K562 (cell line): ENCODE data around the gene ANKMY1. TPM values are rescaled to one million over a fixed set of nuclear protein-coding genes. Genes with fewer than 3 reads are reported as not detected.

ENCODE experiments used
- BRF1 ChIP-seq: IDR thresholded peaks from 3 replicates; pipeline ENCODE4 v1.6.1; 2011; ENCODE audit warnings: borderline replicate concordance, mild to moderate bottlenecking; ENCODE audit not compliant: insufficient read length; ENCODE audit errors: extremely low read depth
- CAMTA2 ChIP-seq: fragments of 250-450 bp; sonication (Bioruptor Pico); conservative IDR thresholded peaks from 2 replicates; pipeline ENCODE4 v1.5.1; 2022
- ETS2 ChIP-seq: IDR thresholded peaks from 2 replicates; pipeline ENCODE4 v1.6.1; 2016; ENCODE audit warnings: borderline replicate concordance, missing genetic modification characterization, mild to moderate bottlenecking, moderate library complexity, missing compliant biosample characterization; ENCODE audit not compliant: poor library complexity, severe bottlenecking
- EWSR1 ChIP-seq: fragments of 450-650 bp; IDR thresholded peaks from 2 replicates; pipeline ENCODE4 v1.6.1; 2018; ENCODE audit warnings: borderline replicate concordance, mild to moderate bottlenecking, low read depth, moderate library complexity; ENCODE audit not compliant: partially characterized antibody
- GTF2A2 ChIP-seq: IDR thresholded peaks from 2 replicates; pipeline ENCODE4 v1.6.1; 2016; ENCODE audit warnings: mild to moderate bottlenecking, missing genetic modification characterization, missing compliant biosample characterization
- IFI16 ChIP-seq: fragments of 250-450 bp; sonication (Bioruptor Pico); IDR thresholded peaks from 2 replicates; pipeline ENCODE4 v2.1.2; 2022; ENCODE audit warnings: mild to moderate bottlenecking, inconsistent platforms
- KDM5B ChIP-seq: fragments of 200-600 bp; sonication (generic); IDR thresholded peaks from 2 replicates; pipeline ENCODE4 v1.6.1; 2012; ENCODE audit warnings: low read depth, mild to moderate bottlenecking, moderate library complexity, low read length, control low read depth, inconsistent platforms; ENCODE audit not compliant: insufficient replicate concordance
- KLF1 ChIP-seq: fragments of 450-650 bp; IDR thresholded peaks from 2 replicates; pipeline ENCODE4 v1.6.1; 2016; ENCODE audit warnings: missing genetic modification characterization, missing compliant biosample characterization
- KLF10 ChIP-seq: fragments of 250-450 bp; sonication (Bioruptor Pico); IDR thresholded peaks from 2 replicates; pipeline ENCODE4 v1.6.1; 2021; ENCODE audit warnings: matching md5 sums
- MECOM ChIP-seq: fragments of 250-450 bp; sonication (Bioruptor Pico); IDR thresholded peaks from 2 replicates; pipeline ENCODE4 v1.8.0; 2022; ENCODE audit warnings: inconsistent platforms
- MED1 ChIP-seq: sonication (generic); formaldehyde crosslinking; IDR thresholded peaks from 2 replicates; pipeline ENCODE4 v1.8.1; 2023; ENCODE audit warnings: missing genetic modification reagents, borderline replicate concordance
- MTF1 ChIP-seq: fragments of 250-450 bp; sonication (Bioruptor Pico); IDR thresholded peaks from 2 replicates; pipeline ENCODE4 v1.9.0; 2021; ENCODE audit warnings: moderate library complexity, mild to moderate bottlenecking, inconsistent platforms, borderline replicate concordance
- NBN ChIP-seq: fragments of 450-650 bp; IDR thresholded peaks from 2 replicates; pipeline ENCODE4 v1.6.1; 2016; ENCODE audit warnings: low read depth, mild to moderate bottlenecking
- NR1H2 ChIP-seq: sonication (generic); formaldehyde crosslinking; IDR thresholded peaks from 2 replicates; pipeline ENCODE4 v1.4.0; 2020; ENCODE audit warnings: mild to moderate bottlenecking, missing genetic modification reagents
- POLR2A ChIP-seq: fragments of 450-650 bp; conservative IDR thresholded peaks from 2 replicates; pipeline ENCODE4 v1.6.1; 2016
- RB1 ChIP-seq: fragments of 450-650 bp; IDR thresholded peaks from 2 replicates; pipeline ENCODE4 v1.6.1; 2017; ENCODE audit warnings: low read depth, mild to moderate bottlenecking
- SAFB ChIP-seq: fragments of 200-400 bp; formaldehyde crosslinking; IDR thresholded peaks from 2 replicates; pipeline ENCODE4 v1.6.1; 2017; ENCODE audit warnings: low read depth, low read length, borderline replicate concordance
- SAP30 ChIP-seq: fragments of 200-600 bp; sonication (generic); IDR thresholded peaks from 2 replicates; pipeline ENCODE4 v1.6.1; 2012; ENCODE audit warnings: borderline replicate concordance, low read depth, mild to moderate bottlenecking, moderate library complexity, low read length, control low read depth, inconsistent platforms; ENCODE audit not compliant: insufficient read depth, poor library complexity, severe bottlenecking
- SETDB1 ChIP-seq: IDR thresholded peaks from one replicate; pipeline ENCODE4 v1.6.1; 2012; ENCODE audit warnings: low read length, control low read depth, inconsistent platforms
- SMAD2 ChIP-seq: fragments of 150-350 bp; IDR thresholded peaks from 2 replicates; pipeline ENCODE4 v1.6.1; 2014; ENCODE audit warnings: low read depth, mild to moderate bottlenecking, low read length
- SNRNP70 ChIP-seq: fragments of 200-400 bp; formaldehyde crosslinking; optimal IDR thresholded peaks from 2 replicates; pipeline ENCODE3; 2017; ENCODE audit warnings: low read depth, low read length
- SP1 ChIP-seq: sonication (generic); formaldehyde crosslinking; IDR thresholded peaks from 2 replicates; pipeline ENCODE4 v1.8.1; 2022; ENCODE audit warnings: mild to moderate bottlenecking, missing genetic modification reagents
- TGIF2 ChIP-seq: sonication (generic); formaldehyde crosslinking; IDR thresholded peaks from 2 replicates; pipeline ENCODE4 v1.8.1; 2022; ENCODE audit warnings: mild to moderate bottlenecking, missing genetic modification reagents, moderate library complexity
- TOE1 ChIP-seq, 2 experiments: fragments of 450-650 bp in 1 of 2; sonication (generic) in 1 of 2; formaldehyde crosslinking in 1 of 2; IDR thresholded peaks; 2 replicates each; pipeline versions ENCODE4 v1.7.1 to v1.8.0; 2016 to 2022; ENCODE audit warnings: borderline replicate concordance in 2 of 2, mild to moderate bottlenecking in 2 of 2, antibody characterized with exemption in 1 of 2, inconsistent platforms in 1 of 2, low read depth in 1 of 2, missing genetic modification reagents in 1 of 2, moderate library complexity in 1 of 2
- ZBTB7A ChIP-seq: IDR thresholded peaks from 2 replicates; pipeline ENCODE4 v1.6.1; 2011; ENCODE audit warnings: low read depth, mild to moderate bottlenecking, low read length, moderate library complexity, borderline replicate concordance; ENCODE audit not compliant: control insufficient read depth
- ZFX ChIP-seq: sonication (generic); formaldehyde crosslinking; IDR thresholded peaks from 2 replicates; pipeline ENCODE4 v1.8.0; 2022; ENCODE audit warnings: mild to moderate bottlenecking, missing genetic modification reagents, moderate library complexity
- ZKSCAN1 ChIP-seq: fragments of 150-350 bp; IDR thresholded peaks from 2 replicates; pipeline ENCODE4 v1.6.1; 2016; ENCODE audit warnings: low read depth, low read length
- ZNF239 ChIP-seq: fragments of 250-450 bp; sonication (Bioruptor Pico); IDR thresholded peaks from 2 replicates; pipeline ENCODE4 v1.4.0; 2020; ENCODE audit warnings: mild to moderate bottlenecking
- polyA plus RNA-seq, 8 experiments: library from polyadenylated mRNA; depleted of rRNA in 4 of 8; stranded (reverse) in 5 of 8; unstranded in 3 of 8; fragments of >200 nt; fragmentation: Nextera tagmentation in 2 of 8; fragmentation: Illumina TruSeq in 1 of 8; extraction: Ambion mirVana in 2 of 8; extraction: Trizol in 1 of 8; gene quantifications; 2 replicates each; pipeline versions ENCODE4 v1.2.1 to v1.2.3, GENCODE V29; 2011 to 2014; ENCODE audit warnings: inconsistent platforms in 1 of 8, missing spikeins in 1 of 8
- total RNA-seq, 7 experiments: library from RNA; depleted of rRNA in 6 of 7; stranded (reverse); fragments of >200 nt in 6 of 7; fragmentation: Illumina TruSeq in 2 of 7; extraction: Trizol in 2 of 7; gene quantifications; 2 replicates each; pipeline versions ENCODE4 v1.2.1 to v1.2.3, GENCODE V29; 2011 to 2021; ENCODE audit warnings: low replicate concordance in 1 of 7
- TF ChIP-seq, protein P1 (sequence below): sonication (generic); formaldehyde crosslinking; IDR thresholded peaks from 2 replicates; pipeline ENCODE4 v1.8.0; 2022; ENCODE audit warnings: missing genetic modification reagents, mild to moderate bottlenecking, moderate library complexity, borderline replicate concordance
- TF ChIP-seq, protein P2 (sequence below): fragments of 250-450 bp; sonication (Bioruptor Pico); IDR thresholded peaks from 2 replicates; pipeline ENCODE4 v1.5.1; 2021; ENCODE audit warnings: mild to moderate bottlenecking

Gene ANKMY1
- total and polyA plus RNA-seq, 9 of the 15 experiments (the other 6 are each of a cell fraction or from before 2014, with no cell fraction given) = 0.75 to 15.1 (median 11.7) TPM

- TF ChIP-seq KLF1 (tag) (no peak), SP1 (peak; percentile 64; the same call in 1 of the 2 replicates), ETS2 (no peak), KLF10 (CRISPR knock-in tag) (no peak), GTF2A2 (tag) (no peak), POLR2A (peak; percentile 77), BRF1 (no peak), RB1 (peak; percentile 18; the same call in 1 of the 2 replicates), SMAD2 (no peak), TOE1 (IDR thresholded peaks at IDR 0.05; ENCODE audit: borderline replicate concordance) (peak; percentile 30; the same call in 1 of the 2 replicates), TOE1 (CRISPR knock-in tag; IDR thresholded peaks at IDR 0.05; ENCODE audit: borderline replicate concordance, low read depth) (no peak), SAP30 (peak; percentile 49), MTF1 (no peak), ZBTB7A (no peak), NR1H2 (CRISPR knock-in tag) (no peak), EWSR1 (no peak), TGIF2 (CRISPR knock-in tag) (no peak), ZNF239 (no peak), MED1 (CRISPR knock-in tag) (no peak), MECOM (no peak), CAMTA2 (CRISPR knock-in tag) (no peak), NBN (no peak), KDM5B (no peak), IFI16 (CRISPR knock-in tag) (no peak), ZFX (CRISPR knock-in tag) (no peak), SAFB (0 out of 2 replicates have a peak, but pooled peaks have one; percentile 64), ZKSCAN1 (peak; percentile 31; the same call in 1 of the 2 replicates), SETDB1 (no peak), SNRNP70 (no peak)
- TF ChIP-seq, protein P1, sequence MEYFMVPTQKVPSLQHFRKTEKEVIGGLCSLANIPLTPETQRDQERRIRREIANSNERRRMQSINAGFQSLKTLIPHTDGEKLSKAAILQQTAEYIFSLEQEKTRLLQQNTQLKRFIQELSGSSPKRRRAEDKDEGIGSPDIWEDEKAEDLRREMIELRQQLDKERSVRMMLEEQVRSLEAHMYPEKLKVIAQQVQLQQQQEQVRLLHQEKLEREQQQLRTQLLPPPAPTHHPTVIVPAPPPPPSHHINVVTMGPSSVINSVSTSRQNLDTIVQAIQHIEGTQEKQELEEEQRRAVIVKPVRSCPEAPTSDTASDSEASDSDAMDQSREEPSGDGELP = peak; percentile 60; the same call in 1 of the 2 replicates
- TF ChIP-seq, protein P2, sequence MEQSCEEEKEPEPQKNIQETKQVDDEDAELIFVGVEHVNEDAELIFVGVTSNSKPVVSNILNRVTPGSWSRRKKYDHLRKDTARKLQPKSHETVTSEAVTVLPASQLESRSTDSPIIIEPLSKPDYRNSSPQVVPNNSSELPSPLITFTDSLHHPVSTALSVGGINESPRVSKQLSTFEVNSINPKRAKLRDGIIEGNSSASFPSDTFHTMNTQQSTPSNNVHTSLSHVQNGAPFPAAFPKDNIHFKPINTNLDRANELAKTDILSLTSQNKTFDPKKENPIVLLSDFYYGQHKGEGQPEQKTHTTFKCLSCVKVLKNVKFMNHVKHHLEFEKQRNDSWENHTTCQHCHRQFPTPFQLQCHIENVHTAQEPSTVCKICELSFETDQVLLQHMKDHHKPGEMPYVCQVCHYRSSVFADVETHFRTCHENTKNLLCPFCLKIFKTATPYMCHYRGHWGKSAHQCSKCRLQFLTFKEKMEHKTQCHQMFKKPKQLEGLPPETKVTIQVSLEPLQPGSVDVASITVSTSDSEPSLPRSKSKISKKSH (CRISPR knock-in tag) = no peak
Observed at GRCh38 chr2:240560084-240560479, 2.3 kb upstream of the ANKMY1 start, which contains the start of gene DUSP28 (continued).
